22Rv1 (cell line): Measurements from ENCODE around the gene BBX.

Source experiments
- ZFX ChIP-seq: fragments of 450-650 bp; IDR thresholded peaks from 2 replicates; pipeline ENCODE4 v1.6.1; 2017; ENCODE audit warnings: antibody characterized with exemption, borderline replicate concordance
- TF ChIP-seq, protein P1 (sequence below): fragments of 450-650 bp; IDR thresholded peaks from 2 replicates; pipeline ENCODE4 v1.5.1; 2017; ENCODE audit warnings: mild to moderate bottlenecking

DNA sequence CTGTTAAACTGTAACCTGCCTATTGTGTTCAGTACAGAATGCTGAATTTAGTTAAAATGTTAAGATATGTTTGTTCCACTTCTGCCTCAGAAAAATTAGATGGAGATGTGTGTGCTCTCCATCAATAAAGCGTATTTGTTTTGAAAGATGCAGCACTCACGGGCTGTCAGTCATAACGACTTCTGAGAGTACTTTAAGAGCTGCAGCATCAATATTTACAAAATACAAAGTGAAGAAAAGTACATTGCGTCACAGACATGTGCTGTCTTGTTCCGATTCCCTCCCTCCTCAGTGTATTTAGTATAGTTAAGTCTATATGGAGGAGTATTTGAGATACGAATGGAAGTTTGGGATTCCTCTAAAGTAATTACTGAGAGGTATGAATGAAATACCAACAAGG lies 166.6 kb downstream of the BBX start:
- TF ChIP-seq, protein P1, sequence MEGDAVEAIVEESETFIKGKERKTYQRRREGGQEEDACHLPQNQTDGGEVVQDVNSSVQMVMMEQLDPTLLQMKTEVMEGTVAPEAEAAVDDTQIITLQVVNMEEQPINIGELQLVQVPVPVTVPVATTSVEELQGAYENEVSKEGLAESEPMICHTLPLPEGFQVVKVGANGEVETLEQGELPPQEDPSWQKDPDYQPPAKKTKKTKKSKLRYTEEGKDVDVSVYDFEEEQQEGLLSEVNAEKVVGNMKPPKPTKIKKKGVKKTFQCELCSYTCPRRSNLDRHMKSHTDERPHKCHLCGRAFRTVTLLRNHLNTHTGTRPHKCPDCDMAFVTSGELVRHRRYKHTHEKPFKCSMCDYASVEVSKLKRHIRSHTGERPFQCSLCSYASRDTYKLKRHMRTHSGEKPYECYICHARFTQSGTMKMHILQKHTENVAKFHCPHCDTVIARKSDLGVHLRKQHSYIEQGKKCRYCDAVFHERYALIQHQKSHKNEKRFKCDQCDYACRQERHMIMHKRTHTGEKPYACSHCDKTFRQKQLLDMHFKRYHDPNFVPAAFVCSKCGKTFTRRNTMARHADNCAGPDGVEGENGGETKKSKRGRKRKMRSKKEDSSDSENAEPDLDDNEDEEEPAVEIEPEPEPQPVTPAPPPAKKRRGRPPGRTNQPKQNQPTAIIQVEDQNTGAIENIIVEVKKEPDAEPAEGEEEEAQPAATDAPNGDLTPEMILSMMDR: no peak
- no peak for TF ChIP-seq ZFX
